GM12878 (cell line): ENCODE results near the gene TMEM25. TPM values are rescaled to one million over a fixed set of nuclear protein-coding genes. Genes with fewer than 3 reads are reported as not detected.

Experiments
- ATAC-seq: fragments of 200-7000 bp; cut with Tn5 transposase; 3 replicates; pipeline ENCODE4 v1.9.1; 2020; ENCODE audit warnings: mild to moderate bottlenecking, moderate library complexity
- BruUV-seq: library from RNA; stranded (reverse); fragments of 400-500 nt; replicated peaks from 2 replicates; lab custom pipeline; 2021; lab: Mats Ljungman, UMichigan
- CTCF ChIA-PET: fragments of 300-600 bp; sonication (Branson Sonifier 250); formaldehyde crosslinking; extraction: SDS; loops from one replicate; lab custom pipeline; 2021; ENCODE audit warnings: inconsistent platforms; lab: Yijun Ruan, JAX
- POLR2A ChIA-PET: fragments of 350-600 bp; formaldehyde crosslinking; extraction: SDS; loops from one replicate; lab custom pipeline; 2021; ENCODE audit warnings: inconsistent platforms; lab: Charles Lee
- RAD21 ChIA-PET: fragments of 300-600 bp; sonication (Branson Sonifier 250); formaldehyde crosslinking; loops from one replicate; lab custom pipeline; 2023; ENCODE audit warnings: antibody characterized with exemption; ENCODE audit not compliant: unreplicated experiment; lab: Charles Lee
- SMC1A ChIA-PET: fragments of 300-600 bp; sonication (Branson Sonifier 250); formaldehyde crosslinking; loops from one replicate; lab custom pipeline; 2023; ENCODE audit not compliant: unreplicated experiment, uncharacterized antibody; lab: Charles Lee
- DNase-seq: peaks from one replicate; pipeline ENCODE4 v3.0.0-alpha.2; 2011; ENCODE audit warnings: low read depth, low spot score
- FAIRE-seq: peaks from 3 replicates; lab custom pipeline; 2011; peaks lifted over from hg19 to GRCh38; lab: Jason Lieb, UNC
- H2AFZ ChIP-seq: 2 replicates; pipeline ENCODE4 v1.6.0; 2011; ENCODE audit warnings: low read depth, low read length, control low read depth; ENCODE audit not compliant: control insufficient read depth
- H3K27ac ChIP-seq: 2 replicates; pipeline ENCODE4 v1.5.1; 2011; ENCODE audit warnings: control low read depth; ENCODE audit not compliant: control insufficient read depth, insufficient read depth
- H3K27me3 ChIP-seq, 2 experiments: replicated peaks in 1 of 2; 2 replicates each; pipeline versions ENCODE4 v1.6.0 to v1.6.1; 2011; ENCODE audit warnings: low read length in 1 of 2; ENCODE audit not compliant: control insufficient read depth in 2 of 2, insufficient read depth in 2 of 2
- H3K36me3 ChIP-seq, 2 experiments: 2 replicates each; pipeline ENCODE4 v1.5.1; 2011; ENCODE audit warnings: low read length in 1 of 2; ENCODE audit not compliant: control insufficient read depth in 2 of 2, insufficient read depth in 2 of 2
- H3K4me1 ChIP-seq: 2 replicates; pipeline ENCODE4 v1.6.1; 2011; ENCODE audit warnings: mild to moderate bottlenecking, low read length, moderate library complexity, mixed read lengths; ENCODE audit not compliant: control insufficient read depth, insufficient read depth
- H3K4me2 ChIP-seq: 2 replicates; pipeline ENCODE4 v1.6.0; 2011; ENCODE audit warnings: control low read depth; ENCODE audit not compliant: control insufficient read depth, insufficient read depth
- H3K4me3 ChIP-seq: fragments of 200-600 bp; sonication (generic); 2 replicates; pipeline ENCODE4 v1.5.1; 2016
- H3K79me2 ChIP-seq: 2 replicates; pipeline ENCODE4 v1.6.0; 2011; ENCODE audit warnings: low read length; ENCODE audit not compliant: control insufficient read depth, insufficient read depth
- H3K9ac ChIP-seq: 2 replicates; pipeline ENCODE4 v1.8.0; 2011; ENCODE audit warnings: low read length, control low read depth, mixed read lengths; ENCODE audit not compliant: control insufficient read depth, insufficient read depth
- H3K9me3 ChIP-seq: replicated peaks from 3 replicates; pipeline ENCODE4 v1.5.1; 2011; ENCODE audit warnings: mild to moderate bottlenecking, low read length; ENCODE audit not compliant: control insufficient read depth, insufficient read depth
- H4K20me1 ChIP-seq: 2 replicates; pipeline ENCODE4 v1.6.0; 2011; ENCODE audit not compliant: control insufficient read depth, insufficient read depth
- ETV6 ChIP-seq, 2 experiments: fragments of 450-650 bp in 1 of 2; IDR thresholded peaks in 1 of 2; conservative IDR thresholded peaks in 1 of 2; 2 replicates each; pipeline ENCODE4 v1.6.1; 2014; ENCODE audit warnings: antibody characterized with exemption in 1 of 2, borderline replicate concordance in 1 of 2, low read depth in 1 of 2, mild to moderate bottlenecking in 1 of 2, moderate library complexity in 1 of 2
- IKZF2 ChIP-seq, 2 experiments: fragments of 450-650 bp; IDR thresholded peaks; 2 replicates each; pipeline ENCODE4 v1.6.1; 2017; ENCODE audit warnings: mild to moderate bottlenecking in 2 of 2, moderate library complexity in 2 of 2
- KAT2A ChIP-seq: conservative IDR thresholded peaks from 2 replicates; pipeline ENCODE4 v1.6.1; 2011; ENCODE audit warnings: low read depth, low read length; ENCODE audit not compliant: control insufficient read depth
- MYC ChIP-seq: IDR thresholded peaks from 2 replicates; pipeline ENCODE4 v1.6.1; 2011; ENCODE audit warnings: mild to moderate bottlenecking, low read length, moderate library complexity, inconsistent platforms; ENCODE audit not compliant: insufficient read depth, insufficient replicate concordance, insufficient read length, severe bottlenecking
- NBN ChIP-seq: fragments of 450-650 bp; IDR thresholded peaks from 2 replicates; pipeline ENCODE4 v1.6.1; 2016
- NRF1 ChIP-seq: conservative IDR thresholded peaks from 2 replicates; pipeline ENCODE4 v1.6.1; 2011; ENCODE audit warnings: mild to moderate bottlenecking, low read depth, low read length, improper control_type of control experiment
- PAX5 ChIP-seq: IDR thresholded peaks from 2 replicates; pipeline ENCODE4 v1.6.1; 2011; ENCODE audit warnings: low read depth, low read length, borderline replicate concordance
- PAX8 ChIP-seq: fragments of 450-650 bp; IDR thresholded peaks from 2 replicates; pipeline ENCODE4 v1.6.1; 2017; ENCODE audit warnings: mild to moderate bottlenecking, moderate library complexity
- POLR2A ChIP-seq: IDR thresholded peaks from 2 replicates; pipeline ENCODE4 v1.6.1; 2011; ENCODE audit warnings: low read depth, mild to moderate bottlenecking, low read length
- ZNF217 ChIP-seq: fragments of 450-650 bp; IDR thresholded peaks from 2 replicates; pipeline ENCODE4 v1.6.1; 2017; ENCODE audit warnings: antibody characterized with exemption, mild to moderate bottlenecking
- ZNF274 ChIP-seq: IDR thresholded peaks from one replicate; pipeline ENCODE4 v1.8.0; 2011; ENCODE audit not compliant: insufficient read length, insufficient read depth
- ZNF622 ChIP-seq: fragments of 450-650 bp; IDR thresholded peaks from 2 replicates; pipeline ENCODE4 v1.6.1; 2017; ENCODE audit warnings: mild to moderate bottlenecking, inconsistent platforms
- WGBS: methylation state at CpG from one replicate; pipeline ENCODE4 v1.1.6; 2016; ENCODE audit warnings: low lambda C conversion rate; ENCODE audit not compliant: insufficient replicate concordance, insufficient coverage; ENCODE audit errors: missing lambda C conversion rate; 5-methylcytosine and 5-hydroxymethylcytosine counted together
- in situ Hi-C: fragments of 300-500 bp; cut with MboI; formaldehyde crosslinking; loops from 9 replicates; pipeline ENCODE4 v1.14.3; 2018; ENCODE audit warnings: mixed read lengths
- intact Hi-C: fragments of 100-400 bp; cut with micrococcal nuclease; formaldehyde crosslinking; loops from one replicate; pipeline ENCODE4 v1.14.2; 2022; ENCODE audit not compliant: unreplicated experiment
- polyA plus RNA-seq, 11 experiments: library from polyadenylated mRNA; depleted of rRNA in 4 of 11; unstranded in 6 of 11; stranded (reverse) in 5 of 11; fragments of >200 nt; fragmentation: Nextera tagmentation in 4 of 11; fragmentation: Illumina TruSeq in 1 of 11; extraction: Ambion mirVana in 4 of 11; extraction: Trizol in 1 of 11; gene quantifications; 1 replicate in 1 of 11; 2 replicates in 10 of 11; pipeline versions ENCODE4 v1.2.1 to v1.2.3, GENCODE V29; 2011 to 2016; ENCODE audit warnings: inconsistent platforms in 2 of 11, missing spikeins in 2 of 11, low read depth in 1 of 11
- total RNA-seq, 4 experiments: library from RNA; depleted of rRNA in 3 of 4; stranded (reverse); fragments of >200 nt in 3 of 4; fragmentation: Illumina TruSeq in 1 of 4; extraction: Trizol in 1 of 4; gene quantifications; 2 replicates each; pipeline versions ENCODE4 v1.2.1 to v1.2.3, GENCODE V29; 2013 to 2021
- TF ChIP-seq, protein P1 (sequence below): IDR thresholded peaks from 2 replicates; pipeline ENCODE4 v1.6.1; 2012; ENCODE audit warnings: mild to moderate bottlenecking, low read depth, low read length
- TF ChIP-seq, protein P2 (sequence below): fragments of 450-650 bp; formaldehyde crosslinking; IDR thresholded peaks from 2 replicates; pipeline ENCODE4 v1.4.0; 2020; ENCODE audit warnings: mild to moderate bottlenecking, moderate library complexity

TMEM25 gene
- total and polyA plus RNA-seq, 10 of the 15 experiments (the other 5 are each of a cell fraction or from before 2014, with no cell fraction given) = 1.4 to 13.9 (median 7.8) TPM

DNA sequence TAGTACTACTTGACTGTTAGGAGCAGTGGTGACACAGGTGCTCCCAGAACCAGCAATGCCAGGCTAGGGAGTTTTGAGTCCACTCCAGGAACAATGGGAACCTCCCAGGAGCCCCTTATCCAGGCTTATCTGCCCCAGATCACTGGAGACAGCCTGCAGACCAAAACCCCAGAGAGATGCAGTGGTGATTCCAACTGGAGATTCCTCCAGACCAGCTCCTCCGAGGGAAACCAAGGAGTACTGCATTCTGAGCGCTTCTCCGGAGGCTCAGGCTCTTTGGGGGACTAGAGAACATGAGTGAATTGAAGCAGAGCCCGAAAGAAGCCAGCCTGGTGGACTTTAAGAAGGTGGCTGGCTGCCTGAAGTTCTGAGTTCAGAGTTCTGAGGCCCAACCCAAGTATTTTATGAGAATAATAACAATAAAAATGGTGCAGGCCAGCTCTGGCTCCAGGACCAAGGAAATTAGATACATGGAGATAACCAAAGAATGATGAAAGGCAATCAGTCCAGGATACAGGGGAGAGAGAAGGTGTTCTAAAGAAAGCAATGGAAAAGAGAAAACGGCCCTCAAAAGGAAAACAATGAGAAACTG lies 1.3 kb upstream of the TMEM25 start:
- H3K27me3 ChIP-seq = no peaks in the 10 kb centered on the region
- WGBS = 82% methylated on average over 5 of the region's 5 CpGs
- DNase-seq = no peak
- CTCF ChIA-PET = interaction anchor here (1.6 kb wide), 1 partner anchor 86 kb away, joined by 4 read pairs; no protein-coding TSS in a partner anchor
- H3K4me3 ChIP-seq = peak overlapping the region; percentile 86; the same call in 1 of the 2 replicates
- SMC1A ChIA-PET = no interaction called here
- no TSS peak for BruUV-seq
- in situ Hi-C loops (no loop called here), intact Hi-C loops (loop anchor here (5.0 kb wide), 1 partner anchor 38 kb away; the partner anchor contains the start of gene IFT46)
- H3K9me3 ChIP-seq = no peaks in the 10 kb centered on the region
- H3K27ac ChIP-seq = no peak overlapping the region
- no peak for ATAC-seq
- no peak overlapping the region for H2AFZ ChIP-seq
- 0 out of 2 replicates have a peak, but pooled peaks cover 3% of the 10 kb centered on the region for H3K4me1 ChIP-seq
- no peak overlapping the region for H3K9ac ChIP-seq
- peak overlapping the region; percentile 95 for H3K4me2 ChIP-seq
- RAD21 ChIA-PET = interaction anchor here (1.2 kb wide), 1 partner anchor 40 kb away, joined by 4 read pairs; no protein-coding TSS in a partner anchor
- no peak for FAIRE-seq
- POLR2A ChIA-PET = interaction anchor here (0.7 kb wide), 1 partner anchor 15 kb away, joined by 3 read pairs; no protein-coding TSS in a partner anchor
- peaks cover 2 to 9% of the 10 kb centered on the region in 2 experiments for H3K36me3 ChIP-seq
- H3K79me2 ChIP-seq = no peaks in the 10 kb centered on the region
- no peaks in the 10 kb centered on the region; the same call in 1 of the 2 replicates for H4K20me1 ChIP-seq
- TF ChIP-seq ZNF622 (no peak), POLR2A (no peak), ZNF274 (no peak), NRF1 (no peak), NBN (no peak), KAT2A (no peak), PAX8 (no peak), ZNF217 (no peak), ETV6 (conservative IDR thresholded peaks at IDR 0.05 in 1 of 2, IDR thresholded peaks at IDR 0.05 in 1 of 2; ENCODE audit: borderline replicate concordance in 1 of 2, low read depth in 1 of 2) (no peak), MYC (no peak), PAX5 (no peak), IKZF2 (IDR thresholded peaks at IDR 0.05) (no peak)
- TF ChIP-seq, protein P1, sequence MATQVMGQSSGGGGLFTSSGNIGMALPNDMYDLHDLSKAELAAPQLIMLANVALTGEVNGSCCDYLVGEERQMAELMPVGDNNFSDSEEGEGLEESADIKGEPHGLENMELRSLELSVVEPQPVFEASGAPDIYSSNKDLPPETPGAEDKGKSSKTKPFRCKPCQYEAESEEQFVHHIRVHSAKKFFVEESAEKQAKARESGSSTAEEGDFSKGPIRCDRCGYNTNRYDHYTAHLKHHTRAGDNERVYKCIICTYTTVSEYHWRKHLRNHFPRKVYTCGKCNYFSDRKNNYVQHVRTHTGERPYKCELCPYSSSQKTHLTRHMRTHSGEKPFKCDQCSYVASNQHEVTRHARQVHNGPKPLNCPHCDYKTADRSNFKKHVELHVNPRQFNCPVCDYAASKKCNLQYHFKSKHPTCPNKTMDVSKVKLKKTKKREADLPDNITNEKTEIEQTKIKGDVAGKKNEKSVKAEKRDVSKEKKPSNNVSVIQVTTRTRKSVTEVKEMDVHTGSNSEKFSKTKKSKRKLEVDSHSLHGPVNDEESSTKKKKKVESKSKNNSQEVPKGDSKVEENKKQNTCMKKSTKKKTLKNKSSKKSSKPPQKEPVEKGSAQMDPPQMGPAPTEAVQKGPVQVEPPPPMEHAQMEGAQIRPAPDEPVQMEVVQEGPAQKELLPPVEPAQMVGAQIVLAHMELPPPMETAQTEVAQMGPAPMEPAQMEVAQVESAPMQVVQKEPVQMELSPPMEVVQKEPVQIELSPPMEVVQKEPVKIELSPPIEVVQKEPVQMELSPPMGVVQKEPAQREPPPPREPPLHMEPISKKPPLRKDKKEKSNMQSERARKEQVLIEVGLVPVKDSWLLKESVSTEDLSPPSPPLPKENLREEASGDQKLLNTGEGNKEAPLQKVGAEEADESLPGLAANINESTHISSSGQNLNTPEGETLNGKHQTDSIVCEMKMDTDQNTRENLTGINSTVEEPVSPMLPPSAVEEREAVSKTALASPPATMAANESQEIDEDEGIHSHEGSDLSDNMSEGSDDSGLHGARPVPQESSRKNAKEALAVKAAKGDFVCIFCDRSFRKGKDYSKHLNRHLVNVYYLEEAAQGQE = no peak
- TF ChIP-seq, protein P2, sequence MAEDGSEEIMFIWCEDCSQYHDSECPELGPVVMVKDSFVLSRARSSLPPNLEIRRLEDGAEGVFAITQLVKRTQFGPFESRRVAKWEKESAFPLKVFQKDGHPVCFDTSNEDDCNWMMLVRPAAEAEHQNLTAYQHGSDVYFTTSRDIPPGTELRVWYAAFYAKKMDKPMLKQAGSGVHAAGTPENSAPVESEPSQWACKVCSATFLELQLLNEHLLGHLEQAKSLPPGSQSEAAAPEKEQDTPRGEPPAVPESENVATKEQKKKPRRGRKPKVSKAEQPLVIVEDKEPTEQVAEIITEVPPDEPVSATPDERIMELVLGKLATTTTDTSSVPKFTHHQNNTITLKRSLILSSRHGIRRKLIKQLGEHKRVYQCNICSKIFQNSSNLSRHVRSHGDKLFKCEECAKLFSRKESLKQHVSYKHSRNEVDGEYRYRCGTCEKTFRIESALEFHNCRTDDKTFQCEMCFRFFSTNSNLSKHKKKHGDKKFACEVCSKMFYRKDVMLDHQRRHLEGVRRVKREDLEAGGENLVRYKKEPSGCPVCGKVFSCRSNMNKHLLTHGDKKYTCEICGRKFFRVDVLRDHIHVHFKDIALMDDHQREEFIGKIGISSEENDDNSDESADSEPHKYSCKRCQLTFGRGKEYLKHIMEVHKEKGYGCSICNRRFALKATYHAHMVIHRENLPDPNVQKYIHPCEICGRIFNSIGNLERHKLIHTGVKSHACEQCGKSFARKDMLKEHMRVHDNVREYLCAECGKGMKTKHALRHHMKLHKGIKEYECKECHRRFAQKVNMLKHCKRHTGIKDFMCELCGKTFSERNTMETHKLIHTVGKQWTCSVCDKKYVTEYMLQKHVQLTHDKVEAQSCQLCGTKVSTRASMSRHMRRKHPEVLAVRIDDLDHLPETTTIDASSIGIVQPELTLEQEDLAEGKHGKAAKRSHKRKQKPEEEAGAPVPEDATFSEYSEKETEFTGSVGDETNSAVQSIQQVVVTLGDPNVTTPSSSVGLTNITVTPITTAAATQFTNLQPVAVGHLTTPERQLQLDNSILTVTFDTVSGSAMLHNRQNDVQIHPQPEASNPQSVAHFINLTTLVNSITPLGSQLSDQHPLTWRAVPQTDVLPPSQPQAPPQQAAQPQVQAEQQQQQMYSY (CRISPR knock-in tag) = no peak
